ENCODE data around the gene MRGPRF. TPM values are rescaled to one million over a fixed set of nuclear protein-coding genes. Genes with fewer than 3 reads are reported as not detected.
A peak's percentile ranks its signal among the peaks of the same experiment; 100 is the strongest.
"Not testable (repeated sequence)": the region's sequence is repeated elsewhere in the genome, so short reads cannot be mapped to it uniquely, and the experiment has no call there.

Gene MRGPRF
- total RNA-seq, 1 experiment from 2014 or later: not detected

DNA sequence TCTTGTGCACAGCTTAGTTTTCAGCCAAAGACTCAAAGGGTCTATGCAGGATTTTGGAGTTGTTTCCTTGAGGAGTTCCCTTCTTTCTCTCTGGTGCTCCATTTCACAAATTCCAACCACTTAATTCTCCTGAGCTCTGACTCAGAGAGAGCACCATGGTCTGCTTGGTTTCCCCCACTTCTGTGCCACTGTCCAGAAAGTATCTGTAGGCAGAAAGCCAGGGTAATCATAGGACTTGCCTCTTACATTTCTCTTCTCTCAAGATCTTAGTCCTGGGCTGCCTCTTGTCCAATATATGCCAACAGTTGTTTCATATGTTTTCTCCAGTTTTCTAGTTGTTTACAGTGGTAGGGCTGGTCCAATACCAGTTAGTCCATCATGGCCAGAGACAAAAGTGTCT lies 25.8 kb downstream of the MRGPRF start:
- no peak for DNase-seq (ENCODE audit: low read depth)

DNA sequence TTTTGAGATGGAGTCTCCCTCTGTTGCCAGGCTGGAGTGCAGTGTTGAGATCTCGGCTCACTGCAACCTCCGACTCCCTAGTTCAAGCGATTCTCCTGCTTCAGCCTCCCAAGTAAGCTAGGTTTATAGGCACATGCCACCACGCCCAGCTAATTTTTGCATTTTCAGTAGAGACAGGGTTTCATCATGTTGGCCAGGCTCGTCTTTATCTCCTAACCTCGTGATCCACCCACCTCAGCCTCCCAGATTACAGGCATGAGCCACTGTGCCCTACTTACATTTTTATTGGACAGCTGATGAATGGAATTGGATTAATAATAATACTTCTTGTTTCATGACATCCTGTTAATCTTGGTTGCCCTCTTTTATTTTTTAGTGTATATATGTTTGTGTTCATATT lies 29.2 kb downstream of the MRGPRF start:
- no peak for DNase-seq (ENCODE audit: low read depth)

DNA sequence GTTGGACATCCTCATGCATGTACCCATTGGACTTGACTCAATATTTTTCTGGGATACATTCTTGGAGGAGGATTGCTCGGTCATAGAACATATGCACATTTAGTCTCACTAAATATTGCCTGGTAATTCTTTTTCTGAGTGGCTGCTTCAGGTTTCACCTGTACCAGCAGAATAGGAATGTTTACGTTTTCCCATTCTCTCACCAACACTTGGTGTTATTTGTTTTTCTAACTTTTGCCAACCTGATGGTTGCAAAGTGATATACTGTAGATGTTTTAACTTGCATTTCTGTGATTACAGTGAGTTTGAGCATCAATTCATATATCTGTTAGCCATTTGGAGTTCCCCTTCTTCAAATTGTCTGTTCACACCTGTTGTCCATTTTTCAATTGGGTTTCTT lies 30.9 kb downstream of the MRGPRF start:
- no peak for DNase-seq (ENCODE audit: low read depth)

DNA sequence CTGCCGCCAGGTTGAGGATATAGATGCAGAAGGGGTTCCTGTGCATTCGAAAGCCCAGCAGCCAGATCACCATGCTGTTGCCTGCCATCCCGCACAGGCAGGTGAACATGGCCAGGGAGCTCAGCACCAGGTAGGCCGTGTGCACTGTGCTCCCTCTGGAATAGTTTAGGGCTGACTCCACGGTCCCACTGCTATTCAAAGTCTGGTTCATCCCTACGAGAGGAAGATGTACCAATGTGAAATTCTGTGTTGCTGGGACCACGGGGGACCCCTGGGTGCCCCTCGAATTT lies 32.3 kb downstream of the MRGPRF start, which contains the start of gene MRGPRD:
Gene MRGPRD (minus strand): TSS at position 211 of the 290 bp plus-strand sequence. CDS start 0 bp downstream, at position 211.
- no peak for DNase-seq (ENCODE audit: low read depth)

DNA sequence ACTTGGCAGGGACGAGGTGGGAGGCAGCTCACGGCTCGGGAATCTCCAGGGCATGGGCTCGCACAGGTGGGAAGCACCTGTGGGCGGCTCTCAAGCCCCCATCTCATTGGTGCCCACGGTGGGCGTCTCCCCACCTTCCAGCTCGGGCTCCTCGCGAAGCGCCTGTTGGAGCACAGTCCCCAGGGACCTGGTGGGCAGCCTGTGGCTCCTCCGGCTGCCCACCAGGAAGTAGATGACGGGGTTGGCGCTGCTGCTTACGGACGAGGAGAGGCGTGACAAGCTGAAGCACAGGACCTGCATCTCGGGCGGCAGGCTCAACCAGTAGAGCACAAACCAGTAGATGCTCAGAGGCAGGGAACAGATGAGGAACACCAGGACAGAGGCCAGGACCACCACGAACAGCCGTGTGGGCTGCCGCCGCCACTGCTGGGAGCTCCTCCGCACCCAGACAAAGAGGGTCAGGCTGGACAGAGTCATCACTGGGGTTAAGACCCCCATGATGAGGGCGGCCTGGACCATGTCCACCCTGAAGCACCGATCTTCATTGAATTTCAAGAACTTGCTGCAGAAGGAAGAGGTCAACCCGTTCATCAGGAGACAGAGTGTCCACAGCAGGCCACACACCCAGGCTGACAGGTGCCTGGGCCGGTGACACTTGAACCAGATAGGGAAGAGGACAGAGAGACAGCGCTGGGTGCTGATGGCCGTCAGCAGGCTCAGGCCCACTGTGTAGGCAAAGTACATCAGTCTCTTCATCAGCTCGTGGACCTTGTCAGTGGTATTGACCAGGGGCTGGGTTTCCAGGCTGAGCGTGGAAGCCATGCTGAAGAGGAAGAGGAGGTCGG lies 32.9 kb downstream of the MRGPRF start:
- DNase-seq (ENCODE audit: low read depth): no peak

DNA sequence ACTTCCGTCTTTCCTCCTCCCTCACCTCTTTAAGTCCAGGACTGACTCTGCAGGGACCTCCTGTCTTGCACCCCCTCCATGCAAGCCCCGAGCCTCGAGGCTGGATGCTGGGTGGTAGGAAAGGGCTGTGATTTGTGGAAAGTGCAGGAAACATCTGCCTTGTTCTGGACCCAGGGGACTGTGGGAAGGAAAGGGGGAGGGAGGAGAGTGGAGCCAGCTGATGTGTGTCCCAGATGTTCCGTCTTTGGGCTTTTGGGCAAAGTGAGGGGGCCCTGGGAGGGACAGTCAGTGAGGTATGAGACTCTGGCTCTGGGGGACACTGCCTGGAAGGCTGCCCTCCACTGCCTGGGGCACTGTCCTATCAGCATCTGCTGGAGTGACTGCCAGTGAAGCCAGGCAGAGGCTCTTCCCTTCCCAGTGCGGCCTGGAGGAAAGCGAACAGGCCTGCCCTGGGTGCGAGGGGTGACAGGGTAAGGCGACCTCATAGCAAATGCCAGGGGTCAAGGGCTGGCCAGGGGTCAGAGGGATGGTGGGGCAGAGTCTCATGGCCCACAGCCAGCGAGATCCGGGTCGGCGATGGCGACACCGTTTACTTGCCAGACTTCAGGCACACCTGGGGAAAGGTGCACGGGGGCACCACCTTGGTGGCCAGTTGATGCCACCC lies 34.0 kb downstream of the MRGPRF start:
- DNase-seq (ENCODE audit: low read depth): no peak

DNA sequence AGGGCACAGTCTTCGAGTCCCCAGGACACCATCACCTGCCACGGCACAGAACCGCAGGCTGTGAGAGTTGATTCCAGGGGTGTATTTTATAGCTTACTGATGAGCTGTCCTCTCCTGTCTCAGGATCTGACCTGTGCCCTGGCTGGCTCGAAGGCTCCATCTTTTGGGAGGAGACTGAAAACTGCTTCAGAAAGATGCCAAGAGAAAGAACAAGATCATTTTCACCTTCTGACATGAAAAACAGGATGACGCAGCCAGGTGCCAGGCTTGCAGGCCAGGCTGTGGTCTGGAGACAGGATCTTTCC lies 34.5 kb downstream of the MRGPRF start:
- DNase-seq (ENCODE audit: low read depth): no peak

DNA sequence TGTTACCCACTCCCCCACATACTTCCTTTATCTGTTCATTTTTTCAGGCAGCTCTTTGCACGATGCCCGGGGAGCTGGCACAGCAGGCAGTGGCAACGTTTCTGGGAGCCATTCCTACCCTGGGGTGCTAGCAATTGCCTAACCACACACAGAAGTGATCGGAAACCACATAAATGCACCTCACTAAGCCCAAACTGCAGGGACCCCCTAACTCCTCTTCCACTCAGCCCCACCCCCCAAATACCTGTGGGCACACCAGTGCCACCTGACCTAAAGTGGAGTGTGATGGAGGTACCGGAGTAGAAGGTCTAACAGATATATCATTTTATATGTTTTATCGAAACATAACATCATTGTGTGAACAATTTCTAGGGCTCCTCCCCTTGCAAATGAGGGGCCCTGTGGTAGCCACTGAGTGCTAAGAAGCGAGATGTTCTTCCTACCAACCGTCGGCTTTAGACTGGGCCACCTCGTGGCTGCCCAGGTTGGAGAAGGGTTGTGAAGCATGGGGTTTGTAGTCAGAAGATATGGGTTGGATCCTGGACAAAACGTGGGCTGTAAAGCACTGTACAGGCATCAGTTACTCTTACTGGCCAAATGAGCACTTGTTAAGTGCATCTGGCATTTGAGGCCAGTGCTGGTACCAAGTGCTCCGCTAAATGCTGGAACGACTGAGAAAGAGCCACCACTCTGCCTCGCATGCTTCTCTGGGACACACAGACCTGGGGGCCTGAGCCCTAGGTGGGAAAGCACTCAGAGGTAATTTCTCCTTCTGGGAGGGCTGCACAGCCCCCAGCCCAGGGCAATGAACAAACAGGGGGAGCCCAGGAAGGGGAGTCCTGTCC lies 35.0 kb downstream of the MRGPRF start:
- DNase-seq (ENCODE audit: low read depth): no peak

DNA sequence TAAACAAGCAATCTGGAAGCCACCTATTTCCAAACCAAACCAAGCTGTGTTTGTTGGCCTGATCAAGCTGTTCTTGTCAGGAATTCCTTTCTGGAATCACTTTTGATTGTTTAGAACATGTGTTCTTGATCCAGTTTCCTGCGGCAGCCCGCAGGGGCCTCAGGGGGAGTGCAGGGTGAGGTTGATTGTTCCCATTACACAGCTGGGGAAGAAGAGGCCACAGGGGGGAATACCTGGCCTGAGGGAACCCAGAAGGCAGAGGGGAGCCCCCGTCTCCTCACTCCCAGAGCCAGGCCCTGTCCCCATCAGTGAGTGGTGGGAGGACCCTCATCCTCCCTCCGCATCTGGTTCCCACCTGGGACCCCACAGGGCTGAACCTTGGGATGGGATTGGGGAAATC lies 36.5 kb downstream of the MRGPRF start:
- DNase-seq (ENCODE audit: low read depth): peak; percentile 13

DNA sequence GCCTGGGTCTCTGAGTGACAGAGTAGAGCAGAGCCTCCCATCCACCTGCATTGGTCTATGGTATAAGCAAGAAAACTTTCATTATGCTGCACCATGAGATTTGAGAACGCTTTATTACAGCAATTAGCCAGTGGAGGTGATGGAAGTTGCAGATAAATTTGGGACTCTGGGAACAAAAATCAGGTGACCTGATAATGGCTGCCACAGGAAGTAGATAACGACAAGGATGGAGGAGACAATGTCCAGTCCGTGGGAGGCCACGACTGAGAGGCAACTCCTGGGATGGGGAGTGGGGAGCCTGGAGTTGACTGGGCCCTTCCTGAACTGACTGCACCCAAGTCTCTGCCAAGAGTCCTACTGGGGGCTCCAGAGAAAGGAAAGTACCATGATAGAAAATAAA lies 37.0 kb downstream of the MRGPRF start:
- no peak for DNase-seq (ENCODE audit: low read depth)

DNA sequence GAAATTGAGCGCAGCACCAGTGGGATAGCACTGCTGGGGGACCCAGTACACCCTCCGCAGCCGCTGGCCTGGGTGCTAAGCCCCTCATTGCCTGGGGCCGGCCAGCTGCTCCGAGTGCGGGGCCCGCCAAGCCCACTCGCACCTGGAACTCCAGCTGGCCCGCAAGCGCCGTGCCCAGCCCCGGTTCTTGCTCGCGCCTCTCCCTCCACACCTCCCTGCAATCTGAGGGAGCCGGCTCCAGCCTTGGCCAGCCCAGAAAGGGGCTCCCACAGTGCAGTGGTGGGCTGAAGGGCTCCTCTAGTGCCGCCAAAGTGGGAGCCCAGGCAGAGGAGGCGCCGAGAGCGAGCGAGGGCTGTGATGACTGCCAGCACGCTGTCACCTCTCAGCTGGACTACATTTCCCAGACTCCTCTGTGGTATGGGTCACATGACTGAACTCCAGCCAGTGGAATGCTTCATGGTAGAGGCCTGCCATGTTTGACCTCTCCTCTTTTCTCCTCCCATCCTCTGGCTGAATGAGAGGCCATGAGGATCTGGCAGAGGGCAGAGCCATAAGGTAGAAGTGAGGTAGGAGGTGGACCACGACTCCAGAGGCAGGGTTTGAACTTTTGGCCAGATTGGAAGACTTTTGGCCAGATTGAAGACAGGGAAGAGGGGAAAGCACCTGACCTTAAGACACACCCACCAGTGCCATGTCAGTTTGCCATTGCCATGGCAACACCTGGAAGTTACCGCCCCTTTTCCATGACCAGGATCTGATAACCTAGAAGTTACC lies 38.4 kb downstream of the MRGPRF start:
- DNase-seq (ENCODE audit: low read depth): peak; percentile 42

DNA sequence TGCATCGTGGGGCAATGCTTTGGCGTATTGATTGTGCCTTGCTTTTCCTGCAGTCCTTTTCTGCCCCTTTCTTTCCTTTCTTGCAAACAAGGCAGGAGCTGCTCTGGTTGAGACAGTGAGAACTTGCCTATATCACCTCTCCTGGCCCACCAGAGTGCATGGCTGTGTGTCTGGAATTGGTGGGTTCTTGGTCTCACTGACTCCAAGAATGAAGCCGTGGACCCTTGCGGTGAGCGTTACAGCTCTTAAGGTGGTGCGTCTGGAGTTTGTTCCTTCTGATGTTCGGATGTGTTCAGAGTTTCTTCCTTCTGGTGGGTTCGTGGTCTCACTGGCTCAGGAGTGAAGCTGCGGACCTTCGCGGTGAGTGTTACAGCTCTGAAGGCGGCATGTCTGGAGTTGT lies 39.3 kb downstream of the MRGPRF start:
- not testable (repeated sequence) for DNase-seq (ENCODE audit: low read depth)

DNA sequence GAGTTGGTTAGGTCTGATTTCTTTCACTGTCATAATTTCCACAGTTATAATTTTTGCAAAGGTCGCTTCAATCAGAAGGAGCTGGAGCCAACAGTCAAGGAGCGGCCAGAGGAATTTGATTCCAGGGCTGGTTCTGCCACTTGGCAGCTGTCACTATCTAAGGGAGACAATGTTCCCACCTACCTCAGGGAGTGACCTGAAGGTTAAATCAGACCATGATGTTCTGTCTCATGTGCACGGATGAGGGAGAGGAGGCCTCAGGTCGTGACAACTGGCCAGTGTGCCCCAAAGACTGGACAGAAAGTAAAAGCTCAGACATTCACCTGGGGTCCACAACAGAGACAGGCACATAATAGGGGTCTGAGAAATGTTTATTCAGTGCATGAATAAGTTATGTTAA lies 39.8 kb downstream of the MRGPRF start:
- DNase-seq (ENCODE audit: low read depth): no peak

DNA sequence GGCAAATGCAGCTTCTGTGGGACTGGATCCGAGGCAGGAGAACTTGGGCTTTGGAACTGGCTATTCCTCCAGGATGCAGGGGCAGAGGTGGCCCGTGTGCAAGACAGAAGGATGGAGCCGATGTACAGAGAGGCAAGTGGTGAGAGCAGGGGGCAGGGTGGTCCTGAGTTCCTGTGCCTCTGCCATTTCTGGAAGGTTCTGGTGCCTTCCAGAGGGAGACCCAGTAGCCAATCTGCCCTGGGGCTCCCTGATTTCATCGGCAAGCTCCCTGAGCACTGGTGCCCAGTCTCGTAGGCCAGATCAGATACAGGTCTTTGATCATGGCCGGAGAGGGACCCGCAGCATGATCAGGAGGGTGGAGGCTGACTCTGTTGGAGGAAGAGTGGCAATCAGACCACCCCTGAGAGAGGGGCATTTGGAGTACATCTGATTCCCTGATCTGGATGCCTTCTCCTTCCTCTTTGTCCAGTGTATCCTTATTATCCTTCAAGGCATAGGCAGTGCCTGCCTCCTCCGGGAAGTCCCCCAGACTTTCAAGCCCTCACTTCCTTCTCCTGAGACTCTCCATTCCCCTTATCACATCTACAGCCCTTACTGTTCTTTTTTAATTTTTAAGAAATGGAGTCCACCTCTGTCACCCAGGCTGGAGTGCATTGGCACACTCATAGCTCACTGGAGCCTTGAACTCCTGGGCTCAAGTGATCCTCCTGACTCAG lies 42.0 kb downstream of the MRGPRF start:
- no peak for DNase-seq (ENCODE audit: low read depth)

DNA sequence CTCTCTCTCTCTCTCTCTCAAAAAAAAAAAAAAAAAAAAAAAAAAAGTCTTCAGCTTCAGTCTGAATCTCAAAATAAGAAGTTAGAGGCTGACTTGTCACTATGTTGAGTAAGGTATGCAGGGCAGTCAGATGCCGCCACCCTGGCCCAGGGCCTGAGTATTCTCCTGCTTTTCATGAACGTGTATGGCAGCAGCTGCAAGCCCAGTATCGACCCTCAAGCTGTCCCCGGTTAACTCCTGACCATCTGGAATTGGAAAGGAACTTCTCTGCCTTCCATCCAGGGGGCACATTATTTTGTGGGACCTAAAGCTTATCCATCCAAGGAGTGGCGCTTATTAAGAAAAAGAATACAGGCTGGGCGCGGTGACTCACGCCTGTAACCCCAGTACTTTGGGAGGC lies 43.7 kb downstream of the MRGPRF start:
- no peak for DNase-seq (ENCODE audit: low read depth)

DNA sequence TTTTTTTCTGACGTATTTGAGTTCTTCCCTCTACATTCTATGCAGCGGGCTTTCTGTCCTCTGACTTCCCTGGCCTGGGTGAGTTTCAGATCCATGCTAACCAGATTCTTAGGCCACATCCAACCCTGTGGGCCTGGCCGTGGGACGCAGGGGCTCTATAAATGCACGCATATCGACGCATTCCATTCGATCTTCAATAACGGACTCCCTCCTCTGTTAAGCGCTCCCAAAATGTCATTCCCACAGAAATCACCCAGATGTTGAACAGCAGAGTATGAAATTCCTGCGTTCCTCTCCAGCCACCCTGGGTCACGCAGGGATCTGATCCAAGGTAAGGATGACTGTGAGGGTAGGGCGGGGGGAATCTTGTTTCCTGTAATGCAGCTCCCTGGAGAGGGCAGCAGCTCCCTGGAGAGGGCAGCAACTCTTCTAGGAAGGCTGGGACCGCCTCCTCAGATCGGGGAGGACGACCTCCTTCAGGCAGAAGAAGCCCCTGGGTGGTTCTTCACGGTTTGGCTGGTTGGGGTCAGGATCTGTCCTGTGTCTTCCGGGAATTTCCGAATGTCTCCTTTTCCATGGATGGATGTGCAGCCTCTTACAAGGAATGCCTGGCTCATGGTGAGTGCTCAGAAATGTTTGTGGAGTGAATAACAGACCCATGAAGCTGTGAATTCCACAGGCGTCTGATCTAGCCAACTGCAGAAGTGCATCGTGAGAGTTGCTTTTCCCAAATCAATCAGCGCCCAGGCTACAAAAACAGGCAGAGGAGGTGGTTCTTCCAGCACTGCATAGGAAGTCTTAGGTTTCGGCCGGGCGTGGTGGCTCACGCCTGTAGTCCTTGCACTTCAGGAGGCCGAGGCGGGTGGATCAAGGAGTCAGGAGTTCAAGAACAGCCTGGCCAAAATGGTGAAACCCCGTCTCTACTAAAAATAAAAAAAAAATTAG lies 44.5 kb downstream of the MRGPRF start:
- no peak for DNase-seq (ENCODE audit: low read depth)

DNA sequence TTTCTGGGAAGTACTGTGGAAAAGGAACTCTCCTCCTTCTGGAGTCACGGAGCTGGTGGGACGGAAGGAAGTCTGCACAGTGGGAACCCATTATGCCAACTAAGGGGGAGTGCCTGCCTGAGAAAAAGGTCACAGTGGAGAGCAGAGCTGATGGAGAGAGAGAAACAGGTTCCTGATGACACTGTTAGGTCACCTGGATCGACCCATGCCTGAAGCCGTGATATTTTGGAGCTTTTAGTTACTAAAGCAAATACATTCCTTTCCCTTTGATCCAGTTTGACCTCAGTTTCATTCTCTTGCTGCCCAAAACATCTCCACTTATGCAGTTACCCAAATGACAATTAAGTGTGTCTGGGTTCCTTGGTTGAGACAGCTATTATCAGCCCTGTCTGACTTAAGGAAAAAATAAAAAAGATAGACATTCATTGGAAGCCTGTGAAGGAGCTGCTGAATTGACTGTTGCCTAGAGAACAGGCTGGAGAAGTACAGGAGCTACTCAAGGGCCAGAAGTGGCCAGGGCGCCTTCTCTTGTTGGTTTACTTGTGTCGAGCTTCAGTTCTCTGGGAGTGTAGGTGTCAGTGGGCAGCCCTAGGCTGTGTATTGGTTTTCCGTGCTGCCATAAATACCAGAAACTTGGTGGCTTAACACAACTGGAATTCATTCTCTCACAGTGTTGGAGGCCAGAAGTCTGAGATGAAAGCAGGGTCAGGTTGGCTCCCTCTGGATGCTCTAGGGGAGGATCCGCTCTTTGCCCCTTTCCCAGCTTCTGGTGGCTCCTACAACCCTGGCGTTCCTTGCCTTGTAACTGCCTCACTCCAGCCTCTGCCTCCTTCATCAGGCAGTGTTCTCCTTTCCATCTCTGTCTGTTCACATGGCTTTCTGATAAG lies 45.9 kb downstream of the MRGPRF start:
- DNase-seq (ENCODE audit: low read depth): no peak

DNA sequence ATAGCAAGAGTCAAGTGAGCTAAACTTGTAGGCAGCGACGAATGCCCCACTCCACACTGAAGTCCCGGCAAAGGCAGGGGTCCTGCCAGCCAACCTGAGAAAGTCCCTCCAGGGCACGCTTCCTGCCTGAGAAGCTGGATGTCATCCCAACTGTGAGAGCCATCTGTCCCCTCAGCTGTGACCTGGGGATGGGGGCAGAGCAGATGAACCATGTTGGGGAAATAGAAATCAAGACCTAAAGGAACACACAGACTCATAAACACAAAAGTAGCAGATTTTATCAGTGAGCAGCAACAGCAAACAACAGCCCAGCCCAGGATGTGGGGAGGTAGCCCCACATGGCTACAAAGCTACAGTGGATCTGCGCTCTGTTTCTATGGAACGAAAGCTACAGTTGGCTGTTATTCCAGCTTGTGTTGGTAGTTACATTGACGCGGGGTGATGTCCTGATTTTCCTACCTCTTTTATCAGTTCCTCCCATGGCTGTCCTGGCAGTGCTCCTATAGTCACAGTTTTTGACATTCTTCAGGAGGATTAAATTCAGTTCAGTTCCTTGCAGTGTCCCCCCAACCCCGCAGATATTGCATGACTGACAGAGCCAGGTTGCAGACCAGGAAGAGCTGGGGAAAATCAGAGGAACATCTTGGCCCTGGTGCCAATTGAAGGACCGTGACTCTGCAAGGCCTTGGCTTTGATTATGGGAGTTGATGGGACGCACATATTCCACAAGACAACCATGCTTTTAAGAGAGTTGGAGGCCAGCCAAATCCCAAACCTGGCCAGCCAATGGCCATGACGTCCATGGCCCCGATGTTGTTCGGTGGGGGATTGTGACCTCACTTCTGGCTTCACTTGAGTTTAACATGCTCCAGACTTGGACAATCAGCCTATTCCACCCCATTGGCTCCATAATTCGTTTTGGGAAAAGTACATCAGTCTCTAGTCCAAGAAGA lies 46.9 kb downstream of the MRGPRF start:
- DNase-seq (ENCODE audit: low read depth): no peak
